NT2/D1 (cell line): ENCODE results near the gene AP3B1.

Source experiments
- SUZ12 ChIP-seq: IDR thresholded peaks from 2 replicates; pipeline ENCODE4 v1.6.1; 2011; ENCODE audit not compliant: insufficient read length, insufficient read depth; ENCODE audit errors: extremely low read depth
- YY1 ChIP-seq: IDR thresholded peaks from 2 replicates; pipeline ENCODE4 v1.6.1; 2011; ENCODE audit not compliant: insufficient read length, insufficient read depth
- ZNF274 ChIP-seq: IDR thresholded peaks from 2 replicates; pipeline ENCODE4 v1.6.1; 2011; ENCODE audit warnings: mild to moderate bottlenecking, low read depth, low read length

- TF ChIP-seq ZNF274: no peak
- TF ChIP-seq YY1: no peak
- TF ChIP-seq SUZ12: no peak
These were observed 23.8 kb upstream of the AP3B1 start for GRCh38 chr5:78318337-78318736.
